T1000 (cell line): ENCODE measurements around the gene SAPCD2.
"Not testable (repeated sequence)": the region's sequence is repeated elsewhere in the genome, so short reads cannot be mapped to it uniquely, and the experiment has no call there.

Experiments
- DNase-seq: peaks from one replicate; lab custom pipeline; 2025; ENCODE audit warnings: mixed read lengths; lab: John Stamatoyannopoulos, UW

Gene SAPCD2

DNA sequence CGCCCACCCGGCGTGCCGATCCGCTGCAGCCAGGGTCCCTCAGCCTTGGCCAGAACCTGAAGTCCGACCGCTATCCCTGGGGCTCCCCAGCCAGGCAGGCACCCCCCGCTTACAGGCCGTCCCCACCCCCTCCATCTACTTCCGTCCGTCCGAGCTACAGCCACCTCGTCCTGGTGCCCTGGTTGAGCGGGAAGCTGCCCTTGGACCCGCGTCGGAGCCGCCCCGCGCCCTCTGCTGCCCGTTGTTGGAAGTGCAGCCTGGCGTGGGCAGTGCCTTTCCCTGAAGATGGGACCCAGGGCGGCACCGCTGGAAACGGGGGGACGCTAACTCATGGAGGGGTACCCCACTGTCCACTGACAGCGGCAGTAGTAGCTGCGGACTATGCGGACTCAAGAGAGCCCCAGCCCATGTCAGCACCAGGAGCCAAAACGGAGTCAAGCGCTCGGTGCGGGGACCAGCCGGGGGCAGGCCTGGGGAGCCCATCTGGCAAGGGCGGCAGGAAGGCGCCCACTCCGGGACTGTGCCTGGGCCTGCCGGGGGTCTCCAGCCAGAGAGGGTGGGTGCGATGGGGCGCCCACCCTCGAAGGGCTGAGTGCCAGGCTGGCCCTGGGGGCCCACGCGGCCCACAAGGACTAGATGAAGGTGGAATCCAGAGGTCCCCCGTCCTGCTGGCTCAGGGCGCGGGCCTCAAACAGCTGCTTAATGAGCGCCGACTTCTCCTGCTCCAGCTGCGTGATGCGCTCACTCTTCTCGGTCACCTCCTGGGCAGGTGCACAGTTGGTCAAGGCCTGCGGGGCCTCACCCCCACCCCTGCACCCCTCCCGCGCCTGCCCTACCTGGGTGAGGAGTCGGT lies 6.1 kb downstream of the SAPCD2 start:
- DNase-seq: peak; percentile 18

DNA sequence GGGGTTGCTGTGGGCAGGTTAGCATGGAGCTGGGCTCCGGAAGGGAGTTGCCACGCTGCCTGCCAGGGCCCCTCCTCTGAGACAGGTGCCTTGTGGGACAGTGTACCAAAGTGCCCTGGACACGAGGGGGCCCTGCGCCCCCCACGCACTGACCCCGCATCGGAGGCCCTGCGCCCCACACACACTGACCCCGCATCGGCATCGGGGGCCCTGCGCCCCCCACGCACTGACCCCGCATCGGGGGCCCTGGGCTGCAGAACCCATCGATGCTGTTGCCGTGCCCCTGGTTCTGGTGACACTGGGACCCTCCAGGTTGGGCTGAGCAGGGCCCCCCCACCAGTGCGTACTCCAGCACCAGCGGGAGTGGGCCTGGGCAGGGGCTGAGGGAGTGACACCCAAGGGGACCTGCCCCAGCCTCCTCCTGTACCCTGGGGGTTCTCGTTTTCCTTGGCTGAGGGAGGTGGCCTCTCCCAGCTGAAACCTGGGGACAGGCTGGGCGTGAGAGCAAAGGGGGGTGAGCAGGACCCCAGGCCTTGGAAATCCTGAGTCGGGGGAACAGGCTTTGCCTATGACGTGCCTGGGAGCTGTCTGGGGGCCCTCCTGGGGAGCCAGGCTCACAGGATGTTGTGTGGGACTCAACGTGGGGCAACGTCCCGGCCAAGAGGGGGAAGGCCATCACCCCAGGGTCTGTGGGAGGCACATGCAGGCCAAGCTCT lies 6.9 kb downstream of the SAPCD2 start:
- DNase-seq: no peak

DNA sequence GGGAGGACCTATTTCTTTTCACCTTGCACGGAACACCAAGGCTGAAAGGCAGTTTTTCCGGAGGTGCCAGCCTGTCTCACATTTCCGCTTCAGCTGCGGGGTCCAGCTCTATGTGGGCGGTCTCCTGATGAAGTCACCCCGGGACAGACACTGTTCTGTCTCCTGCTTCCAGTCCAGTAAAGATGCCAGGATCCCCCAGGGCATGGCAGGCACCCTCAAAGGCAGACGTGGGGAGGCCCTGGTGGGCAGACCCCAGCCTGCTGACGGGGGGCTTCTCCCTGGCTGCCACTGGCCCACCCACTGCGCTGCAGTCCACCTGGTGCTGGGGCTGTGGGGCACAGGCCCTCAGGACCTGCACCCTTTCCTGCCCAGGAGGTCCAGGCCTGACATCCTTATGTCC lies 7.6 kb downstream of the SAPCD2 start:
- DNase-seq: not testable (repeated sequence)

DNA sequence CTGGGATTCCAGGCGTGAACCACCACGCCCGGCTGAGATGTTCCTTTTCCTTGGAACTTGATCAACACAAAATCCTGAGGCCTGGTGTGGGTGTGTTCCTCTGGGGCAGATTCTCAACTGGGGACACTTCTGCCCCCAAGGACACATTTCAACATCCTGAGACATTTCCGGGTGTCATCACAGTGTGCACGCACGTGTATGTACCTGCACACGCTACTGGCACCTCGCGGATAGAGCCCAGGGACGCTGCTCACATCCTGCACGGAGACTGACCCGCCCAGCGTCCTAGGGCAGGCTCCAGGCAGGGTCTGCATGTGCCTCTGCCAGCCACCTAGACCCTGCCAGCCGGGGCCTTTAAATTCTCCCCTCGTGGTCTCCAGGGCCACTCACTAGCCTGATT lies 8.0 kb downstream of the SAPCD2 start:
- DNase-seq: no peak

DNA sequence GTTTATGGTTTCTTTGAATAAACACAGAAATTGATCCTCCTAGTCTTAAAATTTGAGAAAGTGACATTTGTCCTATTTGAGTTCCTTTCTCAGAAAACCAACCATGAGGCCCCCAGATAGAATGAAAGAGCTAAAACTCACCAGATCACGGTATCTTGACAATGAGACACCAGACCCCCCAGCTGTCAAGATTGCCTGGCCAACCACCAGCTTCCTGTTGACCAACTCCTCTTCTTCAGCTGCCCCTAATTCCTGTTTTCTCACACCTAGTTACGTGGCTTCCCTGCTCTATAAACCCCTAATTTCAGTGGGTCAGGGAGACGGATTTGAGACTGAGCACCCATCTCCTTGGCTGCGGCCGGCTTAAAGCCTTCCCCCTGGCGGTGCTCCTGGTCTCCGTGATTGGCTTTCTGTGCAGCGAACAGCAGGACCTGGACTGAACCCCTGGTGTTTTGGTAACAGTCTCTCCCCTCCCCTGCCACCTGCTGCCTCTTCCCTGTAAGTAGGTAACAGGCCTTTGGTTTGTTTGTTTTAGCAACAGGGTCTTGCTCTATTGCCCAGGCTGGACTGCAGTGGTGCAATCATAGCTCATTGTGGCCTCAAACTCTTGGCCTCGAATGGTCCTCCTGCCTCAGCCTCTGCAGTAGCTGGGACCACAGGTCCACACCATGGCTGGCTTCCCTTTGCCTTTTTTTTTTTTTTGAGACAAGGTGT lies 11.7 kb downstream of the SAPCD2 start:
- DNase-seq: no peak

DNA sequence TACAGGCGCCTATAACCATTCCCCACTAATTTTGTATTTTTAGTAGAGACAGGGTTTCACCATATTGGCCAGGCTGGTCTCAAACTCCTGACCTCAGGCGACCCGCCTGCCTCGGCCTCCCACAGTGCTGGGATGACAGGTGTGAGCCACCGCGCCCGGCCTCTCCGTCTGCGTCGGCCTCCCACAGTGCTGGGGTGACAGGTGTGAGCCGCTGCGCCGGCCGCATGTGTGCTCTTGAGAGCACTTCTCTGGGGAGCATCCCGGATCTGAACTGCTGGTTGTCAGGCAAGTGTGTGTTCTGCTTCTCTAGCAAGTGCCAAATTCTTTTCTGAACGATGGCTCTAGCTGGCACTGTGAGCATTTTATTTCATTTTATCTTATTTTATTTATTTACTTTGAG lies 12.8 kb downstream of the SAPCD2 start:
- no peak for DNase-seq

DNA sequence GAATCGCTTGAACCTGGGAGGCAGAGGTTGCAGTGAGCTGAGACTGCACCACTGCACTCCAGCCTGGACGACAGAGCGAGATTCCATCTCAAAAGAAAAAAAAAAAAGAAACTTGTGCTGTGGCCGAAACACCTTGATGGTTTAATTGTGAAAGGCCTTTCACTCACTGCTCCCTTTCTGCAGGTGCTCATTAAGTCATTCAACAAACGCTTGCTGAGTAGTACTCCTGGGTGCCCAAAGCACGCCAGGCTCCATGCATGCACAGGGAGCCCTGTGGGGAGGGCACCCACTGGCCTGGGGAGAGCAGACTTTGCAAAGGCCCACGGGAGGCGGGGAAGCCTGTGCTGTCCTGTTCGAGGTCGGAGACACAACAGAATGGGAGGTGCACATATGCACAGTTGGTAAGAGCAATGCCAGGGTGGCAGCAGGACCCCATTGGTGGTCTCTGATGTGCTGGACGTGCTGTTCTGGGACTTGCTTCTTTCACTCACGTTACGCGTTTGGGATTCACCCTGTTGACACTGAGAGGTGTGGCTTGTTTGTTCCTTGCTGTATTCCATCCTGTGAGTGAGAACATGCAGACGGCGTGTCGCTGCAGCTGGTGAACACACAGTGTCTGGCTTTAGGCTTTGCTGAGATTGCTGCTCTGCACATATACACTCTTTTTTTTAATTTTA lies 13.5 kb downstream of the SAPCD2 start:
- DNase-seq: no peak

DNA sequence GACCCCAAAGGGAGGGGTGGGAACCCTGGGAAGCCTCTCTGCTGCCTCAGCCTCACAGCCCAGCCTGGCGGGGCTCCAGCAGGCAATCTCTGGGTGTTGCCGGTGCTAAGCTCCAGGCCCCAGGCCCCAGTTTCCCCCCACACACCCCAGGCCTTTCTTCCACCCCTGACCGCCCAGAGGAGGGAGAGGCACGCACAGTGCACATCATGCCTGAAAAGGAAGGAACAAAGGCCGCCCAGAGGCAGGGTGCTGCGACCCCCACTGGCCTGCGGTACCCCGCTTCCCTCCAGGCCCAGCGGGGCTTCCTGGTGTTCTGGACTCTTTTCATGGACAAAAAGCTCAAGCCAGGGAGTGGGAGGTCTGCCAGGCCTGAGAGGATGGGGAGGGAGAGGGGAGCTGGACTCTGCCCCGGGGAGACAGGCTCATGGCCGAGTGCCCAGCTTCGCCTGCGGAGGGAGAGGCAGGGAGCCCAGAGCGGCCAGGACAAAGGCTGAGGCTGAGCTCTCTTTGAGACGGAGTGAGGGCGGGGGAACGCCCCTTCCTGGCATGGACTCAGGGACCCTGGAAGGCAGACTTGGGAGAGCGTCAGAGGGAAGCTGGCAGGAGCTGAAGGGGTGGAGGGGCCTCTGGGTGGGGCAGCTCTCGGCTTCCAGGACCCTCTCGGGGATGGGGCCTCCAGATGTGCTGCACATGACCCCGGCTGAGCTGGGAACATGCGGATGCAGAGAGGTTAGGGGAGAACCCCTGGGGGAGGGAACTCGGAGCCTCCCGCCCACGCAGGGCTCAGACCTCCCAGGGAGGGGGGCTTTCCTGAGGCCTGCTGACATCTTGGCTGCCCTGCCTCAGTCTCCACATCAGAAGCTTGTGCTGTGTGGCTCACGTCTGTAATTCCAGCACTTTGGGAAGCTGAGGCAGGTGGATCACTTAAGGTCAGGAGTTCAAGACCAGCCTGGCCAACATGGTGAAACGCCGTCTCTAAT lies 14.7 kb downstream of the SAPCD2 start:
- no peak for DNase-seq

DNA sequence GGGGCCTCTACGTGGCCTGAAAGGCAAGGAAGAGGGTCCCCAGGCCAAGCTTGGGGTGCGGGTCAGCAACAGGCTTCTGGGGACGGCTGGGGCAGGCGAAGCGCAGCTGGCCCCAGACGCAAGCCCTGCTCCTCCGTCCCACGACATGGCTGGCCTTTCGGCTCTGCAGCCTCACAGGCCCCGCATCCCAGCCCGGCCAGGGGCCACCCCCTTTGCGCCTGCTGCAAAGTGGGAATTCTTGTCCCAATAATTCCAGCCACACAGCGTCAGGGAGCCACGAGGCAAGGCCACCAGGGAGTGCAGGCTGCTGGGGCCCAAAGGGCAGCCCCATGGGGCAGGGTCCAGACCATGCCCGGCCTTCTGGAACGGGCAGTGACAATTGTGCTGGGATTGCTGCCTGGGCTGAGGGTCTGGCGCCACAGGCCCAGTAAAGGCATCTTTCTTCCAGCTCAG lies 15.4 kb downstream of the SAPCD2 start:
- no peak for DNase-seq

DNA sequence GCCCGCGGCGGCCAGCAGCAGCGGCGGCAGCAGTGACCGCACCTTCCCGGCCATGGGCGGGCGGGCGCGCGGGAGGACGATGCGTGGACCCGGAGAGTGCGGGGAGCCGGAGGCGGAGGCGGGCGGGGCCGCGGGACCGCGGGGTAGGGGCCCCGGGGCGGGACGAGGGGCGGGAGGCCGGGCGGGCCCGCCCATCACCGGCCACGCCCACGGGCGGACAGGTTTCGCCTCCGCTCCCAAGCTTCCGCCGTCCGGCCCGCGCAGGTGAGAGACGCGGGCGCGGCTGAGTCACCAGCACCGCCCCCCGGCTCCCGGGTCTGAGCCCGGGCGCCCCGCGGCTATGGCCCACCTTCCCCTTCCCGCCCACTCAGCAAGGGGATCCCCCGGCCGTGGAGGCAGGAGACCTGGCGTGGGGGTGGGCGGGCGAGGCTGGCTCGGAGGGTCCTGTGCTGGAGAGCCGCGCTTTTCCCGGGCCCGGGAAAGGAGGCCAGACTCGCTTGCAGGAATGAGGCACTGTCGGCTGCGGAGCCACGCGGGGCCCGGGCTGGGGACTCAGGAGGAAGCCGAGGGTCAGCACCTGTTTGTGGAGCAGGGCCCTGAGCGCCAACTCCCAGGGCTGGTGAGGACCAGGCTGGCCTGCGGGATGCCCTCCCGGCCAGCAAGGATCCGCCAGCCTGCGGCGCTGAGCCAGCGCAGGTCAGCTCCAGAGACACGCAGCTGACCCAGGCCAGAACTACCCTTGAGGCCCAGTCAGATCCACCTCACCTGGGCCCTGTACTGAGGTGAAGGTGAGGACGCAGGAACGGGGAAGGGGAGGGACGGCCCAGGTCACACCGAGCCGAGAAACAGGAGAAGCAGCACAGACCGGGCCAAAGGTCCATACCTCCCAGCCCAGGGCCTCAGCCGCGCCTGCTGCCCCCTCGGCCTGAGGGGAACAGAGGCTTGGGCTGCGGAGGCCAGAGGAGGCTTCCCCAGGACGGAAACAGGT lies 16.1 kb downstream of the SAPCD2 start, which contains the start of gene ENTPD2:
TSS of gene ENTPD2 (minus strand) at position 118 of the 988 bp plus-strand sequence. CDS start at position 54, 64 bp downstream.
- DNase-seq: no peak

DNA sequence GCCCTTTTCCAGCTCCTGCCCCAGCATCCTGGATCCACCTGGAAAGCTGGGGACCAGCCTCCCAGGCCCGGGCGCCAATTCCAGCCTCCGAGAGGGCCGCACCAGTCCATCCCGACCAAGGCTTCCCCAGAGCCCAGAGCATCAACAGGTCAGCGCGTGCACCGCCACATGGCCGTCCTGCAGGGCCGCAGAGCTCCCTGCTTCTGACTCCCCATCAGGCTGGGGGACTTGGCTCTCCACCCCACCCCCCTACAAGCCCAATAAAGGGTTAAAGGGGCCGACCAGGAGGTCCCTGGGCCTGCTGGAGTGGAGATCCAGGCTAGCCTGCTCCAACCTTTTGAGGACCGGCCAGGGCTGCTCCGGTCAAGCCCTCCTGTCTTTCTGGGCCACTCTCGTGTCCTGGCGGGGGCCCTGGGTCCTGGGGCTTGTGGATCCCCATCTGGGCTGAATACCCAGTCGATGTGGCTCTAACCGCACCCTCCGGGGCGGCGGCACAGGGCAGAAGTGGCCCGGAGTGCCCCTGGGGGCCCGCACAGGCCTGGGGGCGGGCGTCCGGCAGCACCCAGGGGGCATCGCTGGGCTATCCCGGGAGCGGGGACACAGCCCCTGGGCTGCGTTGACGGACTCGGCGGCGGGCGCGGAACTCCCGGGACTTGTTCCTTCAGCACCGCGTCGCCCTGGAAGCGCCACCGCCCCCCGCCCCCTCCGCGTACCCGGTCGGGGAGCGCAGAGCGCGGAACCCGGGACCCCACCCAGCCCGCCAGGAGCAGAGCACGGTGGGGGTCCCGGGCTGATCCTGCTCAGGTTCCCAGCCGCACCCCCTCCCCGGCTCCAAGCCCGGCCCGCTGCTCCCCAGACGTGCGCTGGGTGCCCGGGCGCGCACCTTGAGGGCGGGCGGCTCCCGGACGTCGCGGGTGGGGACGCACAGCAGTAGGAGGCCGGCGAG lies 17.1 kb downstream of the SAPCD2 start:
- no peak for DNase-seq

DNA sequence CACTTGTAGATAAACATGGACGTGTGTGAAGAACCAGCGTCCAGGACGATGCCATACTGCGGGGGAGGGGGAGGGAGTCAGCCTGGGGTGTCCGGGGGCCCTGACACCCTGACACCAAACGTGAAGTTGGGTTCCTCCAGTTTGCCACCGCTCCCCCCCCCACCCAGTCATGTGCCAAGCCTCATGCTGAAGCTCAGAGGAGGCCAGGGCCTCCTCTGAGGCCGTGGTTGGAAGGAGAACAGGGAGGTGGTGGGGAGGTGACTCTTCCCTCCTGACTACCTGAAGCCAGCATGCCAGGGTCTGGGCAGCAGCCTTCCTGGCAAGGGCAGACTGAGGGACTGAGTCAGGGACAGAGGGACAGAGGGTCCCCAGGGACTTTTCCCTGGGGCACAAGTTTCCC lies 18.1 kb downstream of the SAPCD2 start:
- DNase-seq: no peak

DNA sequence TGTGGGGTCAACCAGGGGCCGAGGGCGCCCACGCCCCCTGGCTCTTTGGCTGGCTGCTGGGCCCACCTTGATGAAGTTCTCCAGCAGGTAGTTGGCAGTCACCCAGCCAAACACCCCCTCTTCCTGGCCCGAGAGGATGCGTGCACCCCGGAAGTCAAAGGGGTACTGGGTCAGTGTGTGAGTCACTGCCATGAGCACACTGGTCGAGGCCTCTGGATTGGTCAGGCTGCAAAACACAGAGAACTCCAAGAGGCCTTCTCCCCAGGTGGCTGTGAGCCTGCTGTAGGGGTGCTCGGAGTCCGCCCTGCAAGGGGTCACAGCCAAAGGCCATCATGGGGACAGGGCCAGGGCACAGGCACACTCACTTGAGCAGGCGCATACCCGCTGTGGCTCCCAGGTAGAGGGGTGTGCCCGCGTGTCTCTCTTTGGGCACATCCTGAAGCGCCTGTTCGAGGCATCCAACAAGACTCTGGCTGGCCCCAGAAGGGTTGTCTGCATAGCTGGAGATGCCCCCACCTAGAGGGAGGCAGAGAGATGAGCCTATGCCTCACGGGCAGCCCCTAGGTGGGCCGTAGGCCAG lies 19.1 kb downstream of the SAPCD2 start:
- DNase-seq: no peak

DNA sequence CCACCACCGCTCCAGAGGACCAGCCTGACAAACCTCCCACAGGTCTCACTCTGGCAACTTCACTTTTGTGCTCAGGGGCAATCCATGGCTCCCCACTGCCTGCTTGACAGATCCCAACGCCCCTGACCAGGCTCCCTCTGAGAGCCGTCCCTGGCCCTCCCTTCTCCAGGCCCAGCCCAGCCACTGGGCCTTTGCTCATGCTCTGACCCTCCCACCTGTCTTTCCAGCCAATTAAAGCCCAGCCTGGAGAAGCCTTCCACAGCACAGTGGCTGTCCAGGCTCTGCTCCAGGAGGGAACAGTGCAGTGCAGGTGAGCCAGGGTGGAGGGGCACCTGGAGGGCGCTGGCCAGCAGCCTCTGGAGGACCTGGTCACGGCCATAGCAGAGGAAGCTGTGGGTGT lies 19.8 kb downstream of the SAPCD2 start:
- no peak for DNase-seq

DNA sequence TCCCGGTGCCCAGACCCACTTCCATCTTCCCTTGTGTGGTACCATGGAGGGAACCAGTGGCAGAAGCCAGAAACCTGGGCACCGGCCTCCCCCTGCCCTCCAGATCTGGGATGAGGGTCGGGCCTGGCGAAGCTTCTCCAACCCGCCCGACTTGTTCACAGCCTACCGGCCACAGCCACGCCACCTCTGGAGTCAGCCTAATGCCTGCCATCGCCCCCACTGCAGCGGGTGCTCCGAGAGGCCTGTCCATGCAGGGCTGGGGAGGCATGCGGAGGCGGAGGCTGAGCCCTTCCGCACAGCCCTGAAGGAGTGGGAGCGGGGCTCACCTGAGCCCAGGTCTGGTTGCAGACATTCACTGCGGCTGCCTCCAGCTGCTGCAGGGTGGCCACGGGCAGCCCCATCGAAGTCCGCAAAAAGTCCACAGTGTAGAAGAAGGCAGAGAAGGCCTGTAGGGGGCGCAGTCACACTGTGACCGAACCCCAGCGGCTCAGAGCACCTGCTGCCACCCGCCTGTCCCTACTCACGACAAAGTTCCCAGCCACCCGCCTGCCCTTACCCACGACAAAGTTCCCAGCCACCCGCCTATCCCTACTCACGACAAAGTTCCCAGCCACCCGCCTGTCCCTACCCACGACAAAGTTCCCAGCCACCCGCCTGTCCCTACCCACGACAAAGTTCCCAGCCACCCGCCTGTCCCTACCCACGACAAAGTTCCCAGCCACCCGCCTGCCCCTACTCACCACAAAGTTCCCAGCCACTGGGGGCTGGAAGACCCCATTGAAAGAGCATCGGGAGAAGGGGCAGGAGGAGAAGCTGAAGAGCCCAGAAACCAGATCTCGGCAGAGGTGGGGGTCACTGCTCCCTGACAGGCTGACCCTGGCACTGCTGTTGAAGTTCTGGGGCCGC lies 20.6 kb downstream of the SAPCD2 start:
- no peak for DNase-seq

DNA sequence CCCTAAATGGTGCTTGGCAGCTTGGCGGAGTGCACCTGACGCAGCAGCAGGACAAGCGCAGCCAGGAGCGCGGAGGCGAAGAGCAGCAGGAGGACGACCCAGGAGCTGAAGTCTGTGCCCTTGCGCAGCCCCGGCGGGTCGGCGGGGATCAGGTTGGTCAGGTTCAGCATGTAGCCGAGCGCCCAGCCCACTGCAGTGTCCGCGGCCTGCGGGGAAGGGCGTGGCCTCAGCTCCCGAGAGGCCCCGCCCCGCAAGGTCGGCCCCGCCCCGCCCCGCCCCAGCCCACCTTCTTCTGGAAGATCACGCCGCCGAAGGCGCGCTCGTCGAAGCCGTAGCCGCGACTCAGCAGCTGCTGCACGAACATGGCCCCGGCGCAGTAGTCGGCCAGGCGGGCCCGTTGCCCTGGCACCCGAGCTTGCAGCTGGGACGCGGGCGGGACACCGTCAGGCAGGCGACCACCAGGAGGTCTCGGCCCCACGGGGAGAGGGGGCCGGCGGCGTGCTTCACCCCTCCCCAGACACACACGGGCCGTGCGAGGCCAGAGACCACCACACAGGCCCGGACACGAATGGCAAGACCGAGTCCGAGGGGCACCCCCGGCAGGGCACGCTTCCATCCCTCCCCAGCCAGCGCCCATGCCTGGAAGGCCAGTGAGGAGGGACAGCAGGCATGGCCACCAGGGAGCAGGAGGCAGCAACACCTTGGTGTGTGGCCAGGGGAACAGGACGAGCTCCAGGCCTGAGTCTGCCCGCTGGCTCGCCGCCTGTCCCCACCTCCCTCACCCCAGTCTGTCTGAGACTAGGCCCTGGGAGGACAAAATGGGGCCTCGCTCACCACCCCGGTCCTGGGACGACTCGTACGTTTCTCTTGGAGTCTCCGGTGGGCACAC lies 21.5 kb downstream of the SAPCD2 start:
- no peak for DNase-seq
